ENCODE results near the gene LCK. TPM values are rescaled to one million over a fixed set of nuclear protein-coding genes. Genes with fewer than 3 reads are reported as not detected.

Gene LCK
- total RNA-seq, 4 donors from 2014 or later = 2.2 to 4.0 (median 3.5) TPM

- WGBS, 2 donors = 47 to 51% methylated on average over 4 of the region's 4 CpGs
- TF ChIP-seq POLR2A (IDR thresholded peaks at IDR 0.05) = no peak
- TF ChIP-seq, protein P1, sequence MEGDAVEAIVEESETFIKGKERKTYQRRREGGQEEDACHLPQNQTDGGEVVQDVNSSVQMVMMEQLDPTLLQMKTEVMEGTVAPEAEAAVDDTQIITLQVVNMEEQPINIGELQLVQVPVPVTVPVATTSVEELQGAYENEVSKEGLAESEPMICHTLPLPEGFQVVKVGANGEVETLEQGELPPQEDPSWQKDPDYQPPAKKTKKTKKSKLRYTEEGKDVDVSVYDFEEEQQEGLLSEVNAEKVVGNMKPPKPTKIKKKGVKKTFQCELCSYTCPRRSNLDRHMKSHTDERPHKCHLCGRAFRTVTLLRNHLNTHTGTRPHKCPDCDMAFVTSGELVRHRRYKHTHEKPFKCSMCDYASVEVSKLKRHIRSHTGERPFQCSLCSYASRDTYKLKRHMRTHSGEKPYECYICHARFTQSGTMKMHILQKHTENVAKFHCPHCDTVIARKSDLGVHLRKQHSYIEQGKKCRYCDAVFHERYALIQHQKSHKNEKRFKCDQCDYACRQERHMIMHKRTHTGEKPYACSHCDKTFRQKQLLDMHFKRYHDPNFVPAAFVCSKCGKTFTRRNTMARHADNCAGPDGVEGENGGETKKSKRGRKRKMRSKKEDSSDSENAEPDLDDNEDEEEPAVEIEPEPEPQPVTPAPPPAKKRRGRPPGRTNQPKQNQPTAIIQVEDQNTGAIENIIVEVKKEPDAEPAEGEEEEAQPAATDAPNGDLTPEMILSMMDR (IDR thresholded peaks at IDR 0.05) = no peak
- no peaks in the 10 kb centered on the region for H3K9me3 ChIP-seq
- peak; percentile 27 for DNase-seq
- H3K27ac ChIP-seq = peak overlapping the region in 1 of 3 donors; percentile 95
- no peaks in the 10 kb centered on the region for H3K27me3 ChIP-seq
- peak overlapping the region in 1 of 3 donors; percentile 51 for H3K4me3 ChIP-seq (replicated peaks in 1 of 3)
- intact Hi-C loops (cut with DNase I) = loop anchor here (10.0 kb wide), 2 partner anchors 55 to 95 kb away; partner anchors contain the start of genes HDAC1 and MARCKSL1
- peaks cover 15 to 27% of the 10 kb centered on the region in 2 donors for H3K4me1 ChIP-seq
- H3K36me3 ChIP-seq = peaks cover 0 to 3% of the 10 kb centered on the region in 2 donors
Measured at GRCh38 chr1:32239337-32239736, 11.7 kb upstream of the LCK start.

GRCh38 chr1:32239790-32240139 lies 11.3 kb upstream of the LCK start:
- Histone ChIP-seq H3K27ac (peak overlapping the region; percentile 1 to 95 (median 75)), H3K4me3 (replicated peaks in 1 of 3) (peak overlapping the region in 1 of 3 donors; percentile 51), H3K27me3 (no peaks in the 10 kb centered on the region), H3K4me1 (peaks cover 15 to 27% of the 10 kb centered on the region in 2 donors), H3K9me3 (no peaks in the 10 kb centered on the region), H3K36me3 (no peaks in the 10 kb centered on the region)
- WGBS, 2 donors = 35 to 41% methylated on average over 4 to 17 of the region's 20 CpGs
- peak; percentile 36 for DNase-seq
- intact Hi-C loops (cut with DNase I) = loop anchor here (10.0 kb wide), 2 partner anchors 55 to 95 kb away; partner anchors contain the start of genes HDAC1 and MARCKSL1
- no peak for TF ChIP-seq POLR2A (IDR thresholded peaks at IDR 0.05)
- TF ChIP-seq, protein P1 (IDR thresholded peaks at IDR 0.05) = no peak

DNA sequence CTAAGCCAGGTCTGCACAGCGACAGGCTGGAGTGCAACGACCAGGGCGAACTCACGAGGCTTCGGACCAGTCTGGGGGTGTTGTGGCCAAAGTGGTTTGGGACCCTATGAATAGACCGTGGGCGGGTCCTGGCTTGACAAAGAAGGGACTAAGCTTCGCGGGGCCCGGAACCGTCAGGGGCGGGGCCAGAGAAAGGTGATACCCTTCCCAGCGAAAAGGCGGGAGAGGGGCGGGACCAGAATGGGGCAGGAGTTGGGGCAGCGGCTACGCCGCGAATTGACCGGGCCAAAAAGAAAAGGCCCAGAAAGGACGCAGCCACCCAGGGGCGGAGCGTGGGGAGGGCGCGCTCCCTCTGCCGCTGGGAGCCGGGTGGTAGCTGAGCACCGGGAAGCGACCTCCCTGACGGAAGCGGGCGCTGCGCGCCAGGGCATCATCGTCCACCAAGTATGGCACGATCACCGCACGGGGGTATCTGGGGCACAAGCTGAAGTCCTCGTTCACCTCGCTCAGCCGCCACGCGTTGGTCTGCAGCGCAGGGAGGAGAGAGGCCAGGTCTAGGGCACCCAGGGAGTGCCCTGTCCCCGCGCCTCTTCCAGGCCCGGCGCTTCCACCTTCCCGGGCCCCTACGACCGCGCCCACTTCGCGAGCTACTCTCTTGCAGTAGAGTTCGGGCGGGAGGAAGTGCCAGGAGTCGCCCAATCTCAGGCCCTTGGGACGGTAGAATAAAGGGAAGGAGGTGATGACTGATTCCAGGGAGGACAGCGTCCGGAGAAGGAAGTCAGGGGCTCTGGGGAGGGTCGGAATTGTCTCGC lies 10.7 kb upstream of the LCK start:
- Histone ChIP-seq H3K4me3 (replicated peaks in 1 of 3) (peak overlapping the region; percentile 33 to 51 (median 38)), H3K27ac (peak overlapping the region; percentile 75 to 95 (median 83)), H3K36me3 (no peaks in the 10 kb centered on the region), H3K9me3 (no peaks in the 10 kb centered on the region), H3K4me1 (peaks cover 15 to 27% of the 10 kb centered on the region in 2 donors), H3K27me3 (no peaks in the 10 kb centered on the region)
- TF ChIP-seq, protein P1 (IDR thresholded peaks at IDR 0.05) = peak in 4 of 6 experiments; percentile 13 to 36 (median 27)
- TF ChIP-seq POLR2A (IDR thresholded peaks at IDR 0.05) = peak; percentile 60 to 90
- DNase-seq = peak; percentile 91 to 92
- 1 to 2% methylated on average over 29 to 42 of the region's 62 CpGs for WGBS, 2 donors
- intact Hi-C loops (cut with DNase I) = no loop called here

GRCh38 chr1:32241001-32241763 lies 9.9 kb upstream of the LCK start:
- DNase-seq = peak; percentile 92 to 93
- no peaks in the 10 kb centered on the region for H3K27me3 ChIP-seq
- peaks cover 15 to 28% of the 10 kb centered on the region in 2 donors for H3K4me1 ChIP-seq
- H3K36me3 ChIP-seq = no peaks in the 10 kb centered on the region
- intact Hi-C loops (cut with DNase I) = no loop called here
- WGBS, 2 donors = 0% methylated on average over 4 to 10 of the region's 55 CpGs
- peak overlapping the region; percentile 33 to 51 (median 38) for H3K4me3 ChIP-seq (replicated peaks in 1 of 3)
- peak overlapping the region; percentile 75 to 95 (median 83) for H3K27ac ChIP-seq
- H3K9me3 ChIP-seq = no peaks in the 10 kb centered on the region
- TF ChIP-seq, protein P1 (IDR thresholded peaks at IDR 0.05) = peak in 1 of 6 experiments; percentile 1
- peak in 1 of 2 donors; percentile 51 for TF ChIP-seq POLR2A (IDR thresholded peaks at IDR 0.05)
